GM12878 (cell line): ENCODE results near the gene FABP7. TPM values are rescaled to one million over a fixed set of nuclear protein-coding genes. Genes with fewer than 3 reads are reported as not detected.

Source experiments
- CHD2 ChIP-seq: IDR thresholded peaks from 2 replicates; pipeline ENCODE4 v1.6.1; 2011; ENCODE audit warnings: low read depth, low read length, improper control_type of control experiment, borderline replicate concordance
- EZH2 ChIP-seq: IDR thresholded peaks from 2 replicates; pipeline ENCODE4 v1.6.1; 2012; ENCODE audit warnings: low read depth, mild to moderate bottlenecking, control low read depth, inconsistent platforms, low read length, borderline replicate concordance; ENCODE audit not compliant: control insufficient read depth
- IKZF1 ChIP-seq: fragments of 450-650 bp; conservative IDR thresholded peaks from 2 replicates; pipeline ENCODE4 v1.6.1; 2017; ENCODE audit warnings: antibody characterized with exemption, mild to moderate bottlenecking
- IRF3 ChIP-seq: fragments of 450-650 bp; IDR thresholded peaks from 2 replicates; pipeline ENCODE4 v1.6.1; 2014; ENCODE audit warnings: mild to moderate bottlenecking
- KAT2A ChIP-seq: conservative IDR thresholded peaks from 2 replicates; pipeline ENCODE4 v1.6.1; 2011; ENCODE audit warnings: low read depth, low read length; ENCODE audit not compliant: control insufficient read depth
- MTA2 ChIP-seq: fragments of 450-650 bp; IDR thresholded peaks from 2 replicates; pipeline ENCODE4 v1.6.1; 2016; ENCODE audit warnings: low read depth, mild to moderate bottlenecking, moderate library complexity
- NR2F1 ChIP-seq: fragments of 450-650 bp; conservative IDR thresholded peaks from 2 replicates; pipeline ENCODE4 v1.6.1; 2017; ENCODE audit warnings: mild to moderate bottlenecking
- SKIL ChIP-seq: fragments of 450-650 bp; IDR thresholded peaks from 2 replicates; pipeline ENCODE4 v1.6.1; 2017; ENCODE audit warnings: mild to moderate bottlenecking, low read depth, inconsistent platforms; ENCODE audit not compliant: poor library complexity, severe bottlenecking
- STAT1 ChIP-seq: fragments of 450-650 bp; conservative IDR thresholded peaks from 2 replicates; pipeline ENCODE4 v1.6.1; 2014; ENCODE audit warnings: antibody characterized with exemption, mild to moderate bottlenecking
- USF2 ChIP-seq: IDR thresholded peaks from 2 replicates; pipeline ENCODE4 v1.6.1; 2011; ENCODE audit warnings: low read depth, low read length, improper control_type of control experiment, borderline replicate concordance
- ZNF622 ChIP-seq: fragments of 450-650 bp; IDR thresholded peaks from 2 replicates; pipeline ENCODE4 v1.6.1; 2017; ENCODE audit warnings: mild to moderate bottlenecking, inconsistent platforms
- ZNF687 ChIP-seq: fragments of 450-650 bp; IDR thresholded peaks from 2 replicates; pipeline ENCODE4 v1.6.1; 2017; ENCODE audit warnings: mild to moderate bottlenecking, moderate library complexity
- polyA plus RNA-seq, 11 experiments: library from polyadenylated mRNA; depleted of rRNA in 4 of 11; unstranded in 6 of 11; stranded (reverse) in 5 of 11; fragments of >200 nt; fragmentation: Nextera tagmentation in 4 of 11; fragmentation: Illumina TruSeq in 1 of 11; extraction: Ambion mirVana in 4 of 11; extraction: Trizol in 1 of 11; gene quantifications; 1 replicate in 1 of 11; 2 replicates in 10 of 11; pipeline versions ENCODE4 v1.2.1 to v1.2.3, GENCODE V29; 2011 to 2016; ENCODE audit warnings: inconsistent platforms in 2 of 11, missing spikeins in 2 of 11, low read depth in 1 of 11
- total RNA-seq, 4 experiments: library from RNA; depleted of rRNA in 3 of 4; stranded (reverse); fragments of >200 nt in 3 of 4; fragmentation: Illumina TruSeq in 1 of 4; extraction: Trizol in 1 of 4; gene quantifications; 2 replicates each; pipeline versions ENCODE4 v1.2.1 to v1.2.3, GENCODE V29; 2013 to 2021
- TF ChIP-seq, protein P1 (sequence below): fragments of 450-650 bp; IDR thresholded peaks from 2 replicates; pipeline ENCODE4 v1.6.1; 2018; ENCODE audit warnings: mild to moderate bottlenecking, low read depth, moderate library complexity; ENCODE audit not compliant: partially characterized antibody
- TF ChIP-seq, protein P2 (sequence below): fragments of 450-650 bp; formaldehyde crosslinking; IDR thresholded peaks from 2 replicates; pipeline ENCODE4 v1.4.0; 2022; ENCODE audit warnings: mild to moderate bottlenecking, moderate library complexity

Gene FABP7
- total and polyA plus RNA-seq, 10 of the 15 experiments (the other 5 are each of a cell fraction or from before 2014, with no cell fraction given), result not detected

GRCh38 chr6:122798099-122798641, 18.7 kb downstream of the FABP7 start (continued):
- no peak for TF ChIP-seq IRF3
- TF ChIP-seq MTA2, result peak; percentile 68; the same call in 1 of the 2 replicates
- no peak for TF ChIP-seq EZH2
- no peak for TF ChIP-seq STAT1
- TF ChIP-seq ZNF687, result no peak
- TF ChIP-seq, protein P1, sequence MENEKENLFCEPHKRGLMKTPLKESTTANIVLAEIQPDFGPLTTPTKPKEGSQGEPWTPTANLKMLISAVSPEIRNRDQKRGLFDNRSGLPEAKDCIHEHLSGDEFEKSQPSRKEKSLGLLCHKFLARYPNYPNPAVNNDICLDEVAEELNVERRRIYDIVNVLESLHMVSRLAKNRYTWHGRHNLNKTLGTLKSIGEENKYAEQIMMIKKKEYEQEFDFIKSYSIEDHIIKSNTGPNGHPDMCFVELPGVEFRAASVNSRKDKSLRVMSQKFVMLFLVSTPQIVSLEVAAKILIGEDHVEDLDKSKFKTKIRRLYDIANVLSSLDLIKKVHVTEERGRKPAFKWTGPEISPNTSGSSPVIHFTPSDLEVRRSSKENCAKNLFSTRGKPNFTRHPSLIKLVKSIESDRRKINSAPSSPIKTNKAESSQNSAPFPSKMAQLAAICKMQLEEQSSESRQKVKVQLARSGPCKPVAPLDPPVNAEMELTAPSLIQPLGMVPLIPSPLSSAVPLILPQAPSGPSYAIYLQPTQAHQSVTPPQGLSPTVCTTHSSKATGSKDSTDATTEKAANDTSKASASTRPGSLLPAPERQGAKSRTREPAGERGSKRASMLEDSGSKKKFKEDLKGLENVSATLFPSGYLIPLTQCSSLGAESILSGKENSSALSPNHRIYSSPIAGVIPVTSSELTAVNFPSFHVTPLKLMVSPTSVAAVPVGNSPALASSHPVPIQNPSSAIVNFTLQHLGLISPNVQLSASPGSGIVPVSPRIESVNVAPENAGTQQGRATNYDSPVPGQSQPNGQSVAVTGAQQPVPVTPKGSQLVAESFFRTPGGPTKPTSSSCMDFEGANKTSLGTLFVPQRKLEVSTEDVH, result no peak
- TF ChIP-seq KAT2A, result no peak
- TF ChIP-seq ZNF622, result no peak
- TF ChIP-seq NR2F1, result peak; percentile 65
- no peak for TF ChIP-seq SKIL
- no peak for TF ChIP-seq USF2
- TF ChIP-seq CHD2, result no peak
- peak; percentile 80 for TF ChIP-seq IKZF1
- TF ChIP-seq, protein P2, sequence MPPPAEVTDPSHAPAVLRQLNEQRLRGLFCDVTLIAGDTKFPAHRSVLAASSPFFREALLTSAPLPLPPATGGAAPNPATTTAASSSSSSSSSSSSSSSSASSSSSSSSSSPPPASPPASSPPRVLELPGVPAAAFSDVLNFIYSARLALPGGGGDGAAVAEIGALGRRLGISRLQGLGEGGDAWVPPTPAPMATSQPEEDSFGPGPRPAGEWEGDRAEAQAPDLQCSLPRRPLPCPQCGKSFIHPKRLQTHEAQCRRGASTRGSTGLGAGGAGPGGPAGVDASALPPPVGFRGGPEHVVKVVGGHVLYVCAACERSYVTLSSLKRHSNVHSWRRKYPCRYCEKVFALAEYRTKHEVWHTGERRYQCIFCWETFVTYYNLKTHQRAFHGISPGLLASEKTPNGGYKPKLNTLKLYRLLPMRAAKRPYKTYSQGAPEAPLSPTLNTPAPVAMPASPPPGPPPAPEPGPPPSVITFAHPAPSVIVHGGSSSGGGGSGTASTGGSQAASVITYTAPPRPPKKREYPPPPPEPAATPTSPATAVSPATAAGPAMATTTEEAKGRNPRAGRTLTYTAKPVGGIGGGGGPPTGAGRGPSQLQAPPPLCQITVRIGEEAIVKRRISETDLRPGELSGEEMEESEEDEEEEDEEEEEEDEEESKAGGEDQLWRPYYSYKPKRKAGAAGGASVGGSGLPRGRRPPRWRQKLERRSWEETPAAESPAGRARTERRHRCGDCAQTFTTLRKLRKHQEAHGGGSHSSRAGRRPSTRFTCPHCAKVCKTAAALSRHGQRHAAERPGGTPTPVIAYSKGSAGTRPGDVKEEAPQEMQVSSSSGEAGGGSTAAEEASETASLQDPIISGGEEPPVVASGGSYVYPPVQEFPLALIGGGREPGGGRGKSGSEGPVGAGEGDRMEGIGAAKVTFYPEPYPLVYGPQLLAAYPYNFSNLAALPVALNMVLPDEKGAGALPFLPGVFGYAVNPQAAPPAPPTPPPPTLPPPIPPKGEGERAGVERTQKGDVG (CRISPR knock-in tag), result no peak
